GM19324 (cell line): ENCODE measurements around the gene MTFR2.

Source experiments
- ATAC-seq: cut with Tn5 transposase; IDR thresholded peaks from one replicate; pipeline ENCODE4 v1.9.1; 2021; ENCODE audit warnings: mild to moderate bottlenecking, moderate library complexity; ENCODE audit not compliant: unreplicated experiment, low FRiP score

MTFR2 gene

DNA sequence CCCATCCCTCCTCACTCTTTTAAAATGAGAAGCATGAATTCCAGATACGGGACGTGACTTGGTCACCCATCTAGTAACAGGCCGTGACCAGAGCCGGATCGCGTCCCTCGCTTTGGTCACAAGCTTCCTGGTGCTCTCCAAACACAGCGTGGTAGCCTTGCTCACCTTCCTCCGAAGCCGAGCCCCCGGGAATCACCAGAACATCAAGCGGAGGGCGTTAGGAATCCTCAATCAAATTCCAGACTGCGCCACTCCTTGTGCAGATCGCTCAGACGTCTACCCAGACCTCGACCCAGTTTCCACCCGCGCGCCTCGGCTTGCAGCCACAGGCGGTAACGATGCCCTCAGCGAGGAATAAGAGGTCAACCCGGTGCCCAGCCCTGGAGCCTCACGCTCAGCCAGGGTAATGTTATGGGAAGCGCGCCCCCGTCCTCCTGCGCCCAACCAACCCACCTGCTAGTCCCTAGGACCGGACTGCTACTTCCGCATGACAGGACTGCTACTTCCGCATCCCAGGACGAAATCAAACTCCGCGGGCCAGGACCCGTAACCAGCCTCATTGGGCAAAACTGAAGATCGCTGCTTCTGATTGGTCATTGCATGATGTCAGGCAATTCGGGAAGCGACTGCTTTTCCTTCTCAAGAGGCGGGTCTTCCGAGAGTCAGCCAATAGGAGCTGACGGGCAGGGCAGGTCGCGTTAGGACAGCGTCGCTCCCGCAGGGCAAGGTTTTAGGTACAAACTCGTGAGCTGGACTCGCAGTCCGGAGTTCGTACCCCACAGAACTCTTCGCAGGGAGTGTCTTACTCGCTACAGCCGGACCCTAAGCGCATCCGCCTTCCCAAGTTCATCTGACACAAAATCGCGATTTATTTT, at the start of gene MTFR2:
MTFR2 (minus strand) TSS at position 501 of the 875 bp plus-strand sequence. CDS start 1,212 bp downstream, outside the sequence.
- peak; percentile 99 for ATAC-seq

DNA sequence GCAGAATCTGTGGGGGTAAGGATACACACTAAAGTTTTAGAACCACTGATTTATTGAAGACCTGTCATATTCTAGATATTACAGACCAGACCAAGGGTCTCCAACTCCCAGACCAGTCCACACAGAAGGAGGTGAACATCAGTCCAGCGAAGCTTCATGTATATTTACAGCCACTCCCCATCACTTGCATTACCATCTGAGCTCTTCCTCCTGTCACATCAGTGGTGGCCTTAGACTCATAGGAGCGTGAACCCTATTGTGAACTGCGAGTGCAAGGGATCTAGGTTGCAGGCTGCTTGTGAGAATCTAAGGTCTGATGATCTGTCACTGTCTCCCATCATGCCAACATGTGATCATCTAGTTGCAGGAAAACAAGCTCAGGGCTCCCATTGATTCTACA, 44.5 kb upstream of the MTFR2 start:
- no peak for ATAC-seq

DNA sequence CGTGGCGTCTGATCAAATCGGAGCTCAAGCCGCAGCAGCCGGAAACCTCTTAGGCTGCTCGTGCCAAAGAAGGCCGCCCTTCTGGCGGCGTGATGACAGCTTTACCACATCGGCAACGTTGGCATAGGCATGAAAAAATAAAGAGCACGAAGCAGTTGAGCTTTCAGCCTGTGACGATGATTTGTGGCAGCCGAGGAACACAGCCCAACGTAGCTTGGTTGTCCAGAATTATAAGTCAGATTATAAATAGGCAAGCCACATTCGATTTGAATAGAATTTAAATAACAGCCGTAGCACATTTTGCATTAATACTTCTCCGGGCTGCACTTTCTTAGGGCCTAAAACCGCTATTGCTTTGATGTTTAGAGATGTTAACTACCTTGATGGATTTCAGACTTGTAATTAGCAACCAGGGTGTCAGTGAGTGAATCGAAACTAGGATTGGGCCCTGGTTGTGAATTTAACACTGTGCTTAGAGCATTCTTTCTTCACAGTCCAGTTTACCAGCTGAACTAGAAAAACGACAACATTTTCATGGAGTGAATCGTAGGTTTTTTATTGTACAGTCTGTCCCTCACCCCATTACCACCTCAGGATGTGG, 40.4 kb upstream of the MTFR2 start:
- peak; percentile 21 for ATAC-seq

DNA sequence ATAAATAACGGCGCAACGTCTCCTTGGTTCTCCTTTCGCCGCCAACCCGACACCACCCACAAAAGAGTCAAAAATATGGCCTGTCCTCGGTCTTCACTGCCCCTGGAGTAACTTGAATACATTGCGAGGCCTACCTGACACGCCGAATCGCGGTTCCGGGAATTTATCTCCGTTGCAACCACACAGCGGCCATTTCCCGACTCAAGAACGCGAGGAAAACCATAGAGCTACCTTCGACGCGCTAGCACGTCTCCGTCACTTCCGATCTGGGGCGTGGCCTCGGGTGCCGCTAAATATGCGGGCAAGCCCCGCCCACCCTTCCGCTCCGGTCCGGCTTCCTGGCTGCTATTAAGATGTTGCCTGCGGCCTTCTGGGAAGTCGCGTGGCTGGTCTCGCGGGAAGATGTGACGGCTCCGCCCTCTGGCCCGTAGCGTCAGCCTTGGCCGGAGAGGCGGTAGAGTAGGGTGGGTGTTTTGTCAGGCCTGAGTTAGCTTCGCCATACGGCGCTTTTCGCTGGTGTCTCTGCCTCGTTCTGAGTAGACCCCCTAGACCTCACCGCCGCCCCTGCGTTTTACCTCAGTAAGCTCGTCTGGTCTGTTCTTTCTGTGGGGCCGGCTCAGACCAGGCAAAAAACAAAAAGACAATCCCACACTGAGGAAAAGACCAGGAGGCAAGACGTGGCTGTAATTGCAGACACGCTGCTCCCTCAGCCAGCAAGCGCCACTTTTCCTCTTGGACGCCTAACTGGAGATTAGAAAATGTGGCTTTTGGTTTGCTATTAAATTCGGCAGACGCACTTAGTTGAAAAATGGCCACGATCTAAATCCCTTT, 39.7 kb upstream of the MTFR2 start, which contains the start of gene BCLAF1:
BCLAF1 (minus strand) TSS at position 268 of the 831 bp plus-strand sequence. CDS start 9,980 bp downstream, outside the sequence.
- ATAC-seq = peak; percentile 96

DNA sequence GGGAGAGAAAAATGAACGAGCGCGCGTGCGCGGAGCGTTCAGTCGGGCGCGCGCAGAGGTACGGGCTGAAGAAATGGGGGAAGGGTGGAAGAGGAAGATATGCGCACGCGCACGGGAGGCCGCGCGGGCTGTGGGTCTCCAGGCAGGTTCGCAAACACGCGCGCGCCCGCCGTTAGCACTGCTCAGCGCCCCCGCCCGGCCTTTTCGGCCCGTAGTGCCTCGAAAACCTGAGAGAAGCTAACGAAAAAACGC, 39.1 kb upstream of the MTFR2 start:
- peak; percentile 55 for ATAC-seq

DNA sequence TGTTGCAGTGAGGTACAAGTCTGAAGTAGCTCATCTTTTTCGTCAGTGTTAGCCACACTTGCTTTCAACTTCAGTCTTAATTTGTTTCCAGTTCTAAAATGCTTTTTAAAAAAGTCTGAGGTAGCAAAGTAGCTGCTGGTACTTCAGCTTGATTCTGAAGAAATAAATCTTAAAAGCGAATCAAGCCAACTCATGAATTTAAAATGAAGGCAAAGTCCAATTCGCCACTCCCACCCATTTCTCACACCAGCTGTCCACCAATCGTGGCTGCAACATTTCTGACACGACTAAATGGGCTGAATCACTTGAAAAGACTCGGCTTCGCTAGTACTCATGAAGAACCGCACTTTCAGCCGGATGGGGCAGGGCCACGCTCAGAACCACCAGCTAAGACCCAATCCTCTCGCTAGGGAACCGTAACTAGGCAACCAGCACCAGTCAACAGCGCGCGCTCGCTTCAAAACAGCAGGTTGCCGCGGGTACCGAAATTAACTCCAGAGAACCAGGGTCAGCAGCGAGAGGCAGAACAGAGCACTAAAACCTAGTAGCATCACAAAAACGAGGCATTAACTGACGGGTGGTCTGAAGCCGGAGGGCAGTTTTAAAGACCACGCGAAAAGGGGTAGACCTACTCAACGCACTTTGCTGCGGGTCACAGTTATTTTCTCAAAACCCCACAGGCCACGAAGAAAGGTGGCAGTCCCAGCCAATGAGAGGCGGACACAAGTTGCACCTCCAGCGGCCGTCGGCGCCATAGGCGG, 38.6 kb upstream of the MTFR2 start:
- ATAC-seq = peak; percentile 33

DNA sequence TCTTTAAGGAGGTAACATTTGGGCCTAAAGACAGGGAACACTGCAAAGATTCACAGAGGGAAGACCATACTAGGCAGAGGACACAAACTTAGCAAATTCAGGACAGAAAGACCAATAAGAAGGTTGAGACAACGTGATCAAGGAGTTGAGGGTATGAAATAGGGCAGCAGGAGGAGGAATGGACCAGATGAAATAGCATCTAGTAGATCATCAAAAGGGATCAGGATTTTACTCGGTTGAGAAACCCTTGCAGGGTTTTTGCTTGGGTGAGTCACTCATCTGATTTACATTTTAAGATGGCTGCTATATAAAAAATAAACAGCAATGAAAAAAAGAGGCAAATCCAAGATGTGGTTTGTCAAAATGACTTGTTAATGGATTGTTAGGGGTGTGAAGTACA, 34.8 kb upstream of the MTFR2 start:
- ATAC-seq = no peak

DNA sequence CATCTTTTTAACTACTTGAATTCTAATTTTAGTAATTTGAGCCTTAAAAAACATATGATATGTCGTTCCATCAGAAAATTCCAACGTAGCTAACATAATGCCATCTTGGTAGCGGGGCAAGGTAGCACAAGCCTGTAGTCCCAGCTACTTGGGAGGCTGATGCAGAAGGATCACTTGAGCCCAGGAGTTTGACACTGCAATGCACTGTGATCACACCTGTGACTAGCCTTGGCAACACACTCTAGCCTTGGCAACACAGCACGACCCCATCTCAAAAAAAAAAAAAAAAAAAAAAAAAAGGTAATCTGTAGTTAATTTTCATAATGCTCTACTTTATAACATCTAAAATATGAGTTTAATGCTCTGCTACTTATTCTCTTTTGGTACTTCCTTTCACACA, 32.8 kb upstream of the MTFR2 start:
- ATAC-seq = no peak

DNA sequence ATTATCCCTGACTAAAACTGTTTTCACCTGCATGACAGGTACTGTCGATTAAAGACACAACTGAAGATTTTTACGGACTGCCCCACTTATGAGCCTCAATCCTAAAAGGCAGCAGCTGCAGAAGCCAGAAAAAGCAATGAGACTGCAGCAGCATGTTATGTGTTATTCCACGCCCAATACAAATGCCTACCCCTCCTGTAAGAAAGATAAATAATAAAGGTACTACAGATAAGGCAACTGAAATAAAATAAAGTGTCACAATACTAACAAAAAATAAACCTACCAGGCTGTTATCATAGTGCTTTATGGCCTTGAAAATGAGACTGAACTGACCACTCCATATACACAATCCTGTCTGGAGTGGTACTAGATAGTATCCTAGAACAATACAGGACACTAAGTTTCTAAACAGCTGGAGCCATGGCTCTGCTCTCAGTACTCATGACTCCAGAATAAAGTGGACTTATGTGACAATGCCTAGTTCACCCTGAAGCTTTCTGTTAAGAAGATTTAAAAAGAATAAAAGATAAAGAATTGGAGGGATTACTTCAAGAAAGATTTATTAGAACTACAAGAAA, 30.0 kb upstream of the MTFR2 start:
- no peak for ATAC-seq

DNA sequence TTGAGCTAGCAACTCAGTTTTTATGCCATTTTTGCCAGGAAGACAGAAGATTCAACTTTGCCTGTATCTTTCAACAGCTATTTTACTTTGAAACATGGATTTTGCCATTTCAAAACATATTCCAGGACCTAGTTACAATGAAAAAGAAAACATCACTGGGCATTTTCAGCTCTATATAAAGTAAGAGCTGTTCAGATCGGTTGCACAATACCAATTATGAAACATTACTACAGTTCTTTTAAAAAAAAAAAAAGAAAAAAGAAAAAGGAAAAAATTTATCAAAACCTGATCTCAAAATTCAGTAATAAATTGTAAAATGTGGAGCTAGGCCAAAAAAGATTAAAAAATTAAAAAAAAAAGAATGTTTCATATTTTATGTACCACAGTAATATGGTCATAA, 24.0 kb upstream of the MTFR2 start:
- ATAC-seq = no peak

DNA sequence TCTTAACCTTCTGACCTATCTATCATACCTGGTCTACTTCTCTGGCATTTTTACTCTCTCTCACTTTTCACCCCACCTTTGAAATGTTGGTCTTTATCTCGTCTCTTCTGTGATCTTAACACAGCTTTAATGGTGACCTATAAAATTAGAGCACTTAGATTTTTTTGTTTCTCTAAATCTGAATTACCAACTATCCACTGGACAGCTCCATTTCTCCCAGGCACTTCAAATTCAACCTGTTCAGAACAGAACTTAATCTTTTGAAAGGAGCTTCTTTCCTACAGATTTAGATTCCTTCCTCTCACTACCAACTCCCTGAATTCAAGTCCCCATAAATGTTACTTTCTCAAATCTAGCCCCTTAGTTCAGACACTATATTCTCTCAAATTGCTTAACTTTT, 15.0 kb upstream of the MTFR2 start:
- no peak for ATAC-seq

DNA sequence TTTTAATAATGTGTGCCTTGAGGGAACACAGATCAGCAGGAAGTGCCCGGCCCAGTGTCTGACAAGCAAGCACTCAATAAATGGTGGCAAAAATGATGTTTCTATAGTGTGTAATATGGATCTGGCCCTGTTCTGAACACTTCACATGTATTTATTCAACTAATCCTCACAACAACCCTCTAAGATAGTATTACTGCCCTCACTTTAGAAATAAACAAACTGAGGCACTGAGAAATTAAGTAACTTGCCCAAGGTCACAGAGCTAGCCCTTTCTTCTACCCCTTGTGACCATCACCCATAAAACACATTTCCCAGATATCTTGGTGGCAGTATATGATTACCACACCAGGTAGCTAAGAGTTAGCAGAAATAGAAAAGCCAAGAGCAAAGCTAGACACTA, 12.8 kb upstream of the MTFR2 start:
- no peak for ATAC-seq

DNA sequence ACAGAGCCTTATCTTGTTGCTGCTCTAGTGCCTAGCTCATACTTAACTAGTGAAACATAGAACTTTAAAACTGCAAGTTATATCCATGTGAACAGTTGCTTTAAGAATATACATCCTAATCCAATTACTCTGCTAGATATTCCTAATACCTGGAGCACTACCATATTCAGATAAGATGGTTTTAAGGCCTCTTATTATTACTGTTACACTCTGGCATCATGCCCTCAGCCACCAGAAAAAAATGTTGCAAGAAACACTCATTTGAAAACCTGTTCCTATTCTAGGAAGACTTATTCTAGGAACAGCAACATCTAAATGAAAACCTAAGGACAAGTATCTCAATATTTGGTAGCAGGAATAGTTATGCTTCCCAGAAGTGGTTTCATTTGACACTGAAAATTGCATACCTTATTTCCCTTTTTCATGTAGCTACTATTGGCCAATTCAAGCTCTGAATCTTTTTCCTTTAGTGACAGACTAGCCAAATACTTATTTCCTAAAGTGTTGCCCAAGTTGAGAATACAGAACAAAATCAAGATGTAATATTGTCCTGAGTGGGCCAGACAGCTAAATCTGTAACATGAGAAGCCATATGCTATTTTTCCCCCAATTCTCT, 4.8 kb upstream of the MTFR2 start:
- no peak for ATAC-seq

DNA sequence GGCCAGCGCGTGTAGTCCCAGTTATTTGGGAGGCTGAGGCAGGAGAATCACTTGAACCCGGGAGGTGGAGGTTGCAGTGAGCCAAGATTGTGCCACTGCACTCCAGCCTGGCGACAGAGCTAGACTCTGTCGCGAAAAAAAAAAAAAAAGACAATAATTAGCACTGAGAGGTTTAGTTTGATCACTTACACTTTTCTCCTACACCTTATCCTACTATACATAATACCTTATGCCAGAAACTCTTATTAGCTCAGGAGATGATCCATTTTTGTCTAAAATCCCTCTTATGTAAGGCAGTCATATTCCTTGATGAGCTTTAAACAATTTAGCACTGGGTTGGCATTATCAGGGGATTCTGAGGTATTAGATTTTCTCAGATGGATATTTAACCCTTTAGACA, 3.6 kb upstream of the MTFR2 start:
- ATAC-seq = no peak

DNA sequence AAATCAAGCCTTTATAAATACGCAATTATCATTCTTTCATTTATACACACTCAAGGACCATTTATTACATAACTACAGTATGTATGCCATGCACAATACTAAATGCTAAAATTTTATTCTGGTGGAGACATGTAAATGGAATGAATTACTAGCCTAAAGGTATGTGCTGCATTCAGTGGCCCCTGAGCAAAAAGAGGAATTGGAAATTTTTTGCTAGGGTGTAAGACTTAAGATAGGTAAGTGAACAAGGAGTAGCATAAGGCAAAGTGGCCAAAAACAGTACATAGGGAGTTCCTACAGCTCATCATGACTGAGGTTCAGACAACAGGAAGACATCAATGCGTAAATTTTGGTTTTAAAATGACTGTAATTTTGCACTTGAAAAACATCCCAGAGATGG, 2.3 kb upstream of the MTFR2 start:
- ATAC-seq = no peak

DNA sequence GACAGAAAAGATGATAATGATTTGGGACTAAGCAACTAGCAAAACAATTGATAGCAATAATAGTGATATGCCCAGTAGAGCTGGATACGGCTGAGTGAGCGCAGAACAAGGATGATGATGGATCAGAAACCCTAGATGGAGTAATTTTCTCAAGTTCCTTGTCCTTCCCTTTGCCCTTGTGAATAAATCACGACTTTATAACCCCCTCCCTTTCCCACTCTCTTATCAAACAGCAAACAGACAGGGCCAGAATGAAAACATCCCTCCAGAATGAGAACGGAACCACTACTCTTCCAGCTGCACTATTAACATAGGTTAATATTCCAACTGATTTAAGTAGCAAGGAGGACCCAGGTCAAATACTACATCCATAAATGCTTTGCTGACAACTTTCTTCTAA, 1.3 kb upstream of the MTFR2 start:
- ATAC-seq = no peak

DNA sequence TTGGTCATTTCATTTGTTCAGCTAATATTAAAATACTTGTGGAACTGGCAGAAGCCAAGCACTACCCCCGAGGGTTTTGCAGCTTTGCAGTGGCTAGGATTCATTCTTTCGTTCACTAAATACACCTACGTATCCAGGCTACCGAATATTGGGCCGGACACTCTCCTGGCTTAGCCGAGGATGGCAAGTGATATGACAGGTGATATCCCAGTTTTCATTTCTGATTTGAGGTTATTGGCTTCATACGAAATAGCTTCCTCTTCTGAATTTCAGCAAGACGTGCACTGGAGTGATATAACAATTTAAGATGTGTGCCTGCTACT, 536 bp upstream of the MTFR2 start:
- peak; percentile 6 for ATAC-seq

DNA sequence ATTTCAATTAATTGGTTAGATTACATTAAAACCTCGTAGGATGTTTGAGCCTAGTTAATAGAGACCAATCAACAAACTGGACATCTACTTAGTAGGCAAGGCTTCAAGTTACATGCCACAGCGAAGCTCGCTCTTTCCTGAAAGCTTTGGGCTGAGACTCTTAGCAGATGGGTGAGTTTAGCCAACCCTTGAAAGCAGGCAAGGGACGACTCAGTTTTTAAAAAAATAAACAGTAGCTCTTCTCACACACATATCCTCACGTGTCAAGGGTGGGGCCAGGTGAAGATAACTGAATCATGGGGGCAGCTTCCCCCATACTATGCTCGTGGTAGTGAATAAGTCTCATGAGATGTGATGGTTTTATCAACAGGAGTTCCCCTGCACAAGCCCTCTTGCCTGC, 775 bp downstream of the MTFR2 start:
- ATAC-seq = no peak

DNA sequence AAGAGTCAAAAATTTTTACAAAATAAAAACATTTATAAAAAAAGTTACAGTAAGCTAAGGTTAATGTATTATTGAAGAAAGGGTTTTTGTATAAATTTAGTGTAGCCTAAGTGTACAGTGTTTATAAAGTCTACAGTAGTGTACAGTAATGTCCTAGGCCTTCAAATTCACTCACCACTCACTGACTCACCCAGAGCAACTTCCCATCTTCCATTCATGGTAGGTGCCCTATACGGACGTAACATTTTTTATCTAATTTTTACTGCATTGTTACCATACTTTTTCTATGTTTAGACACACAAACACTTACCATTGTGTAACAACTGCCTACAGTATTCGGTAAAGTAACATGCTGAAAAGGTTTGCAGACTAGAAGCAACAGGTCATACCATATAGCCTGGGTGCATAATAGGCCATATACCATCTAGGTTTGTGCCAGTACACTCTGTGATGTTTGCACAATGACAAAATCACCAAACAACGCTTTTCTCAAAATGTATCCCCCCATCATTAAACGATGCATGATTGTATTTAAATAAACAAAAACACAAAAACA, 6.0 kb downstream of the MTFR2 start:
- ATAC-seq = no peak
